Adrenal gland (tissue), 12 donors: ENCODE results near the gene CDH4. TPM values are rescaled to one million over a fixed set of nuclear protein-coding genes. Genes with fewer than 3 reads are reported as not detected.

ENCODE experiments used
- DNase-seq, 7 donors: peaks; one replicate each; pipeline ENCODE4 v3.0.0-alpha.2; 2019 to 2020
- H3K27ac ChIP-seq, 5 donors: fragments of 200-600 bp; sonication (generic) in 4 of 5; 1 replicate in 3 of 5; 2 replicates in 2 of 5; pipeline versions ENCODE4 v1.5.1 to v1.8.0; 2016 to 2020; ENCODE audit warnings: mild to moderate bottlenecking in 1 of 5
- H3K27me3 ChIP-seq: fragments of 200-600 bp; 2 replicates; pipeline ENCODE4 v1.8.0; 2021
- H3K36me3 ChIP-seq, 2 donors: fragments of 200-600 bp; replicated peaks in 1 of 2; 1 replicate in 1 of 2; 2 replicates in 1 of 2; pipeline versions ENCODE4 v1.5.1 to v1.8.0; 2018 to 2022
- H3K4me1 ChIP-seq, 2 donors: fragments of 200-600 bp; replicated peaks in 1 of 2; 1 replicate in 1 of 2; 2 replicates in 1 of 2; pipeline versions ENCODE4 v1.5.1 to v1.8.0; 2018 to 2021
- H3K4me3 ChIP-seq, 4 donors: fragments of 200-600 bp; sonication (generic) in 3 of 4; one replicate each; pipeline ENCODE4 v1.5.1; 2016 to 2018
- H3K9me3 ChIP-seq, 3 donors: fragments of 200-600 bp; sonication (generic) in 1 of 3; replicated peaks in 1 of 3; 1 replicate in 2 of 3; 2 replicates in 1 of 3; pipeline versions ENCODE4 v1.5.1 to v1.8.0; 2016 to 2021
- CTCF ChIP-seq, 6 experiments: fragments of 450-650 bp in 4 of 6; fragments of 200-600 bp in 2 of 6; sonication (generic) in 1 of 6; IDR thresholded peaks; 1 replicate in 5 of 6; 2 replicates in 1 of 6; pipeline versions ENCODE4 v1.5.1 to v1.8.0; 2016 to 2021; ENCODE audit warnings: antibody characterized with exemption in 6 of 6, mild to moderate bottlenecking in 2 of 6, moderate library complexity in 1 of 6
- POLR2A ChIP-seq, 2 donors: fragments of 450-650 bp; IDR thresholded peaks; one replicate each; pipeline ENCODE4 v1.6.1; 2017; ENCODE audit warnings: antibody characterized with exemption in 2 of 2, mild to moderate bottlenecking in 2 of 2, moderate library complexity in 1 of 2
- WGBS, 4 donors: extraction: QIAGEN DNeasy Blood & Tissue Kit in 2 of 4; methylation state at CpG; one replicate each; pipeline versions ENCODE4 v1.1.5 to v1.1.7; 2013 to 2017; 5-methylcytosine and 5-hydroxymethylcytosine counted together
- intact Hi-C, 2 donors: fragments of 100-400 bp; cut with DNase I; formaldehyde crosslinking; loops; one replicate each; pipeline versions ENCODE4 v1.14.1 to v1.15.0; 2022 to 2023
- polyA plus RNA-seq, 3 donors: library from polyadenylated mRNA; stranded (reverse); fragments of 200-250 nt in 2 of 3; fragments of 350-450 nt in 1 of 3; fragmentation: Illumina TruSeq in 1 of 3; extraction: RNeasy Lipid Tissue Mini Kit (QIAGEN cat#74804) in 1 of 3; gene quantifications; one replicate each; pipeline ENCODE4 v1.2.3, GENCODE V29; 2013 to 2014
- total RNA-seq, 9 donors: library from RNA; depleted of rRNA in 4 of 9; stranded (reverse); fragments of >200 nt in 4 of 9; fragments of 120-200 nt in 1 of 9; fragmentation: NEBNext Ultra II Directional in 1 of 9; extraction: Animal tissue kit (Norgen Biotek cat#: 25700) in 1 of 9; gene quantifications; one replicate each; pipeline versions ENCODE4 v1.1.0 to v1.2.4, GENCODE V29; 2013 to 2023
- donor health status: healthy with polysubstance abuse.
- donor health status: Bipolar disorder and iron deficiency.
- donor health status: DM: yes; HTN: yes; CAD: no.
- donor health status: DM: no; HTN: no; CAD: no.
- donor health status: DM: no; HTN: no; CAD: no.
- donor health status: DM: yes; HTN: yes; CAD: no.

CDH4 gene
- total and polyA plus RNA-seq, 12 donors = 0.08 to 0.53 (median 0.20) TPM; not detected in 3

GRCh38 chr20:61775423-61775822 lies 523.4 kb downstream of the CDH4 start:
- 69 to 82% (median 77%) methylated on average over 4 of the region's 4 CpGs for WGBS, 4 donors
- Histone ChIP-seq H3K4me1 (no peaks in the 10 kb centered on the region), H3K9me3 (no peaks in the 10 kb centered on the region), H3K36me3 (no peaks in the 10 kb centered on the region), H3K27ac (no peak overlapping the region), H3K4me3 (no peak overlapping the region), H3K27me3 (no peaks in the 10 kb centered on the region)
- TF ChIP-seq CTCF (IDR thresholded peaks at IDR 0.05) = no peak
- DNase-seq = no peak
- intact Hi-C loops = no loop called here

DNA sequence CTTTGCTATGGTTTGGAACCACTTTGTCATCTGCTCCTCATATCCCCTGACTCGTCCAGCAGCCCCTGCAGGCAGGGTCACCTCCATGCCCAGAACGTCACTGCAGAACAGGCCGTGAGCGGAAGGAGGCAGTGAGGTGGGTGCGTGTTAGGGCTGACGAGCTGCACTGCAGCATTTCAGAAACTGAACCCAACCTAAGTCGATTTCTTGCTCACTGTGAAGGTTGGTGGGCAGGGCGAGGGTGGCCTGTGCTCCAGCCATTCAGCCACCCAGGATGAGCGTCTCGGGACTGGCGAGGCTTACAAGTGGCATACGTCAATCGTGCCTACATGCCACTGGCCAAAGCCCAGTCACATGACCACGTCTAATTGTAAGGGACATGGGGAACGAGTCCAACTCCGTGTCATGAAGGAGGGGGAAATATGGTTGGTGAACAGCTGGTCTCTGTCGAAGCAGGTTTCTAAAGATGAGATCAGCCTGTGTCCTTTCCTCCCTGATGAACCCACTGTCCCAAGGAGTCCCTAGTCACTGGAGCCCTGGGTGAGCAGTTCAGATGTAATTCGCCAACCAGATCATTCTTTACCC lies 524.5 kb downstream of the CDH4 start:
- intact Hi-C loops = no loop called here
- no peaks in the 10 kb centered on the region for H3K4me1 ChIP-seq
- WGBS, 4 donors = 64 to 79% (median 71%) methylated on average over 11 to 18 of the region's 18 CpGs
- H3K27me3 ChIP-seq = no peaks in the 10 kb centered on the region
- no peaks in the 10 kb centered on the region for H3K9me3 ChIP-seq
- DNase-seq = no peak
- no peaks in the 10 kb centered on the region for H3K36me3 ChIP-seq
- TF ChIP-seq POLR2A (IDR thresholded peaks at IDR 0.05) = no peak
- no peak for TF ChIP-seq CTCF (IDR thresholded peaks at IDR 0.05)
- no peak overlapping the region for H3K27ac ChIP-seq
- no peak overlapping the region for H3K4me3 ChIP-seq

GRCh38 chr20:61777773-61778494 lies 525.9 kb downstream of the CDH4 start:
- Histone ChIP-seq H3K4me1 (no peaks in the 10 kb centered on the region), H3K27ac (no peak overlapping the region), H3K4me3 (no peak overlapping the region), H3K9me3 (no peaks in the 10 kb centered on the region), H3K27me3 (no peaks in the 10 kb centered on the region), H3K36me3 (no peaks in the 10 kb centered on the region)
- DNase-seq = no peak
- intact Hi-C loops = no loop called here
- WGBS, 4 donors = 66 to 78% (median 70%) methylated on average over 24 of the region's 24 CpGs
- no peak for TF ChIP-seq POLR2A (IDR thresholded peaks at IDR 0.05)
- no peak for TF ChIP-seq CTCF (IDR thresholded peaks at IDR 0.05)

DNA sequence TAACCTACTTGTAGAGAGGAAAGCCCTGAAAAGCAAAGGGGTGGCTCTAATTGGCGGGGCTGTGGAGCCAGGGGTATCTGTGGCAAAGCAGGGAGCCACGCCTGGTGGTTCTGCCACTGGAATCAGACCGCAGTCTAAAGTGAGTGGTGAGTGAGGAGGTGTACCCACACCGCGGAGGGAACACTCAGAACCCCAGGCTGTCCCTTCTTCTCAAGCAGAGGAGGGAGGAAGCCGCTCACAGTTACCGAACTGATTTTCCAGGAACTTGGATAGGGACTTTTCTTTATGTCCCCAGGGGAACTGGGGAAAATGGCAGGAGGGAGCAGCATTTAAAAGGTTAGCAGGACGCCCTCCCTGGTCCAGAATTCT lies 526.4 kb downstream of the CDH4 start:
- Histone ChIP-seq H3K27me3 (no peaks in the 10 kb centered on the region), H3K4me1 (no peaks in the 10 kb centered on the region), H3K36me3 (no peaks in the 10 kb centered on the region), H3K4me3 (no peak overlapping the region), H3K9me3 (no peaks in the 10 kb centered on the region), H3K27ac (no peak overlapping the region)
- TF ChIP-seq POLR2A (IDR thresholded peaks at IDR 0.05) (no peak), CTCF (IDR thresholded peaks at IDR 0.05) (no peak)
- no peak for DNase-seq
- intact Hi-C loops = no loop called here
- 73 to 83% (median 75%) methylated on average over 6 to 8 of the region's 8 CpGs for whole genome bisulfite sequencing, 4 donors
